Measurements from ENCODE around the gene ELL3.

GRCh38 chr15:43772624-43773023 is 4.1 kb downstream of the ELL3 start:
- TF ChIP-seq CTCF (IDR thresholded peaks at IDR 0.05) = no peak
- TF ChIP-seq POLR2A (IDR thresholded peaks at IDR 0.05) = no peak
